Heart right ventricle (tissue), 16 donors: Measurements from ENCODE around the gene CIT. TPM values are rescaled to one million over a fixed set of nuclear protein-coding genes. Genes with fewer than 3 reads are reported as not detected.
A peak's percentile ranks its signal among the peaks of the same experiment; 100 is the strongest.

Source experiments
- ATAC-seq, 8 donors: fragments of 200-7000 bp; cut with Tn5 transposase; one replicate each; pipeline ENCODE4 v1.9.1; 2020; ENCODE audit warnings: mild to moderate bottlenecking in 8 of 8, moderate library complexity in 8 of 8, moderate number of reproducible peaks in 1 of 8
- DNase-seq, 2 donors: peaks; one replicate each; pipeline ENCODE4 v3.0.0-alpha.2; 2020
- H3K27ac ChIP-seq, 10 donors: fragments of 200-600 bp; sonication (generic) in 2 of 10; one replicate each; pipeline versions ENCODE4 v1.5.0 to v1.8.0; 2020 to 2022; ENCODE audit warnings: mild to moderate bottlenecking in 3 of 10
- H3K27me3 ChIP-seq, 7 donors: fragments of 200-600 bp; one replicate each; pipeline ENCODE4 v1.8.0; 2021 to 2022; ENCODE audit warnings: mild to moderate bottlenecking in 2 of 7
- H3K36me3 ChIP-seq, 9 donors: fragments of 200-600 bp; sonication (generic) in 1 of 9; one replicate each; pipeline versions ENCODE4 v1.5.0 to v1.8.0; 2020 to 2022; ENCODE audit warnings: mild to moderate bottlenecking in 2 of 9
- H3K4me1 ChIP-seq, 9 donors: fragments of 200-600 bp; sonication (generic) in 1 of 9; one replicate each; pipeline versions ENCODE4 v1.5.0 to v1.8.0; 2020 to 2022; ENCODE audit warnings: mild to moderate bottlenecking in 4 of 9
- H3K4me3 ChIP-seq, 10 donors: fragments of 200-600 bp; sonication (generic) in 2 of 10; one replicate each; pipeline versions ENCODE4 v1.5.0 to v1.8.0; 2020 to 2022; ENCODE audit warnings: mild to moderate bottlenecking in 7 of 10, moderate library complexity in 2 of 10
- H3K9me3 ChIP-seq, 11 donors: fragments of 200-600 bp in 10 of 11; sonication (generic) in 2 of 11; one replicate each; pipeline versions ENCODE4 v1.5.0 to v1.8.0; 2013 to 2022; ENCODE audit warnings: mild to moderate bottlenecking in 2 of 11, control low read depth in 1 of 11, moderate library complexity in 1 of 11
- WGBS, 2 donors: extraction: QIAGEN DNeasy Blood & Tissue Kit; methylation state at CpG; one replicate each; pipeline ENCODE4 v1.1.7; 2013; ENCODE audit warnings: inconsistent platforms in 1 of 2; 5-methylcytosine and 5-hydroxymethylcytosine counted together
- intact Hi-C, 10 donors: fragments of 100-400 bp; cut with DNase I; formaldehyde crosslinking; loops; one replicate each; pipeline versions ENCODE4 v1.11.1 to v1.14.2; 2022
- polyA plus RNA-seq, 2 donors: library from polyadenylated mRNA; stranded (reverse); fragments of 200-250 nt; gene quantifications; one replicate each; pipeline ENCODE4 v1.2.3, GENCODE V29; 2013
- total RNA-seq, 10 donors: library from RNA; stranded (reverse); fragmentation: NEBNext Ultra II Directional in 3 of 10; extraction: Animal tissue kit (Norgen Biotek cat#: 25700) in 3 of 10; gene quantifications; one replicate each; pipeline versions ENCODE4 v1.2.1 to v1.2.4, GENCODE V29; 2021 to 2023
- TF ChIP-seq, protein P1 (sequence below), 9 donors: fragments of 200-600 bp; sonication (generic) in 2 of 9; IDR thresholded peaks; one replicate each; pipeline versions ENCODE4 v1.5.0 to v1.8.0; 2021 to 2022; ENCODE audit warnings: antibody characterized with exemption in 9 of 9, mild to moderate bottlenecking in 5 of 9, moderate library complexity in 1 of 9
- donor health status: Arrhythmogenic right ventricular cardiomyopathy.
- donor health status: ischemic (EF 13 %, LVEDD 7.1; RV severe dilation, severe dysfunction).
- donor health status: healthy with polysubstance abuse.
- donor health status: DM: no; HTN: yes; CAD: no.
- donor health status: DM: no; HTN: no; CAD: no.
- donor health status: ischemic (EF 25% LVEDD 6.9; RV normal size, moderate dysfunction).
- donor health status: ischemic (EF 25% LVEDD 5.7; RV mildly dilated, moderate dysfunction).
- donor health status: healthy.
- donor health status: DM: yes; HTN: yes; CAD: no.
- donor health status: Ischemic cardiomyopathy.
- donor health status: ischemic (EF 35%, LVEDD 5.7; RV mildly dilated, moderate dysfunction).
- donor health status: nonischemic (EF 11% LVEDD 7.7; RV severe dilation, severe dysfunction).
- donor health status: DM: yes; HTN: yes; CAD: no.
- donor health status: PGD.
- donor health status: ischemic (EF 29% LVEDD 5.4; RV normal size, mild dysfunction).
- donor health status: nonischemic (EF 23%, LVEDD 6.1; RV moderate dilation, normal function).

CIT gene
- total and polyA plus RNA-seq, 12 donors = 0.20 to 7.0 (median 0.92) TPM

DNA sequence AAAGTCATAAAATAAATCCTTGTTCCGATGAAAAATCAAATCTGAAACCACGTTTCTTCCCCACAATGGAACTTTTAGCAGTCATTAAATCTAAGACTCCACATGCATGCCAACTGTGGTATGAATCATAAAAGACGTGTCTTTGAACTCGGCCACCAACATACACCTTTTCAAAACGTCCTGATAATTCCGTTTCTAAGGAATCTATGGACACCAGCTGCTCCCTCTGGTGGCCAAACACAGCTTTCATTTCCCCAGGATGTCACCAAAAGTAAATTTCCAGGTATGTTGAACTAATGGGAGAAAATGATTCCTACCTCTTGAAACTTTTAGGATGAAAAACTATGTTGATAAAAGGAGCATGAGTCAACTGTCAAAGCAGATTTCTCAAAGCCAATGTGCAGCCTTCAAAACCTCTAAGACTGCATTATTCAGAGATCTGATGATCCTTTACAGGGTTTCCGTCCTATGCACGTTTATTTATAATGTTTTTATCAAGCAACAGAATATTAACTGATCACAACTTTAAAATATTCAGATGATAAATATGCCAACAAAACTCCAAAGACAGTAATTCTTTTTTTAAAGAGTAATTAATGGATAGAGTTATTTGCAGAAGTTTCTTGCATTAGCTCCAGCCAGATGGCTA, 96.2 kb downstream of the CIT start:
- Histone ChIP-seq H3K27ac (no peak overlapping the region), H3K4me1 (peaks cover 0 to 3% (median 0%) of the 10 kb centered on the region in 9 donors), H3K9me3 (peaks cover 0 to 12% (median 0%) of the 10 kb centered on the region in 11 donors), H3K36me3 (peaks cover 0 to 35% (median 0%) of the 10 kb centered on the region in 9 donors), H3K4me3 (no peak overlapping the region), H3K27me3 (no peaks in the 10 kb centered on the region)
- 42 to 44% methylated on average over 8 of the region's 8 CpGs for WGBS, 2 donors
- intact Hi-C loops = loop anchor here in 7 of 10 donors (2.0 to 10.0 kb wide), 3 partner anchors 114 to 122 kb away; partner anchors contain the start of gene PRKAB1 (in 5 of the 7)
- TF ChIP-seq, protein P1, sequence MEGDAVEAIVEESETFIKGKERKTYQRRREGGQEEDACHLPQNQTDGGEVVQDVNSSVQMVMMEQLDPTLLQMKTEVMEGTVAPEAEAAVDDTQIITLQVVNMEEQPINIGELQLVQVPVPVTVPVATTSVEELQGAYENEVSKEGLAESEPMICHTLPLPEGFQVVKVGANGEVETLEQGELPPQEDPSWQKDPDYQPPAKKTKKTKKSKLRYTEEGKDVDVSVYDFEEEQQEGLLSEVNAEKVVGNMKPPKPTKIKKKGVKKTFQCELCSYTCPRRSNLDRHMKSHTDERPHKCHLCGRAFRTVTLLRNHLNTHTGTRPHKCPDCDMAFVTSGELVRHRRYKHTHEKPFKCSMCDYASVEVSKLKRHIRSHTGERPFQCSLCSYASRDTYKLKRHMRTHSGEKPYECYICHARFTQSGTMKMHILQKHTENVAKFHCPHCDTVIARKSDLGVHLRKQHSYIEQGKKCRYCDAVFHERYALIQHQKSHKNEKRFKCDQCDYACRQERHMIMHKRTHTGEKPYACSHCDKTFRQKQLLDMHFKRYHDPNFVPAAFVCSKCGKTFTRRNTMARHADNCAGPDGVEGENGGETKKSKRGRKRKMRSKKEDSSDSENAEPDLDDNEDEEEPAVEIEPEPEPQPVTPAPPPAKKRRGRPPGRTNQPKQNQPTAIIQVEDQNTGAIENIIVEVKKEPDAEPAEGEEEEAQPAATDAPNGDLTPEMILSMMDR (IDR thresholded peaks at IDR 0.05) = peak; percentile 68 to 88 (median 82)
- no peak for ATAC-seq
- peak in 1 of 2 donors; percentile 30 for DNase-seq

DNA sequence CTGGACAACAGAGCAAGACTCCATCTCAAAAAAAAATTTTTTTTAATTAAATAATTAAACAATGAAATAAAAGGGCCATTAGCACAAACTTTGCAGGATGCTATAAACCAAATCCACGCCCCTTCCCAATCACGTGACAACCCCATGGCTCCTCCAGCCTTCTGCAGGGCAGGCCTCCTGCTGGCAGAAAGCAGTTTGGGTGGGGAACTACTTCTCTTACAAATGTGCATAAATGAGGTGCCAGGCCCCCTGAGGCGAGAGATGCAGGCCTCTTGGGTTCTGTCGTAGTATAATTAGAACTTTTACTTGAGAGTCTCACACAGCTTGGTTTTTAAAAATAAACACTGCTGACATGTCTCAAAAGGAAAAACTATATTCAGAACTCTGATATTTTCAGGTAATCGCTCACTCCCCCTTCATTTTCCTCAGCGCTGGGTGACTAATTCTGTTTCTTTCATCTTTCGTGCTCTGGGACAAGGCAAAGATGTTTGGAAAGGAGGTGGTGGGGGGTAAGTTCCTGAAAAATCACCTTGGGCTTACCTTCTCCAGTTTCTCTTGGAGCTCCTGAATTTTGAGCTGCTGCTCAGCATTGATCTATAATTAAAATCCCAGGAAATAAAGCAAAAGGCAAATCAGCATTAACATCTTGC, 101.7 kb downstream of the CIT start:
- 93 to 95% methylated on average over 7 of the region's 7 CpGs for WGBS, 2 donors
- peaks cover 0 to 44% (median 0%) of the 10 kb centered on the region in 9 donors for H3K36me3 ChIP-seq
- H3K4me1 ChIP-seq = no peaks in the 10 kb centered on the region
- DNase-seq = no peak
- ATAC-seq = no peak
- no peaks in the 10 kb centered on the region for H3K9me3 ChIP-seq
- TF ChIP-seq, protein P1 (IDR thresholded peaks at IDR 0.05) = no peak
- intact Hi-C loops = loop anchor here in 1 of 10 donors (10.0 kb wide), 1 partner anchor 111 kb away; the partner anchor contains the start of gene PRKAB1
- H3K27me3 ChIP-seq = no peaks in the 10 kb centered on the region
- no peak overlapping the region for H3K27ac ChIP-seq
- no peak overlapping the region for H3K4me3 ChIP-seq

DNA sequence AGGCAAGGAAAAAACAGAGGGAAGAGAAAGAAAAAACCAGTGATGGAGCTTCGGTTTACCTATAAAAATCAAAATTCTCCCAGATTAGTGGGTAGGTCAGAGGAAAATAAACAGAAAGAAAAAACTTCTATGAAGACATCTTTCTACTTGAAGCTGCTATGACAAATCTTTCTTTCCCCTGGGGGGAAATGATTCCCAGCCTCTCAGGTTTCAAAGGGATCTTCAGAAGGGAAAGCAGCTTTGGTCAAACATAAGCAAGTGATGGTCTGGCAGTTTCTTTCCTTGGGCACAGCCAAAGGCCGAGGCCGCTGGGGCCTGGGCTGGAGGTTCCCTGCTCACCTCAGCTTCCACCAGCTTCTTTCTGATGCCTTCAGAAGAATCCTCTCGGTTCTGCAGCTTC, 104.7 kb downstream of the CIT start:
- Histone ChIP-seq H3K4me1 (no peaks in the 10 kb centered on the region), H3K4me3 (no peak overlapping the region), H3K27me3 (no peaks in the 10 kb centered on the region), H3K36me3 (peaks cover 0 to 57% (median 0%) of the 10 kb centered on the region in 9 donors), H3K27ac (no peak overlapping the region), H3K9me3 (no peaks in the 10 kb centered on the region)
- DNase-seq (no peak), ATAC-seq (no peak)
- TF ChIP-seq, protein P1 (IDR thresholded peaks at IDR 0.05) = no peak
- WGBS, 2 donors = 95% methylated on average over 4 of the region's 4 CpGs
- intact Hi-C loops = loop anchor here in 1 of 10 donors (10.0 kb wide), 1 partner anchor 108 kb away; the partner anchor contains the start of gene PRKAB1

DNA sequence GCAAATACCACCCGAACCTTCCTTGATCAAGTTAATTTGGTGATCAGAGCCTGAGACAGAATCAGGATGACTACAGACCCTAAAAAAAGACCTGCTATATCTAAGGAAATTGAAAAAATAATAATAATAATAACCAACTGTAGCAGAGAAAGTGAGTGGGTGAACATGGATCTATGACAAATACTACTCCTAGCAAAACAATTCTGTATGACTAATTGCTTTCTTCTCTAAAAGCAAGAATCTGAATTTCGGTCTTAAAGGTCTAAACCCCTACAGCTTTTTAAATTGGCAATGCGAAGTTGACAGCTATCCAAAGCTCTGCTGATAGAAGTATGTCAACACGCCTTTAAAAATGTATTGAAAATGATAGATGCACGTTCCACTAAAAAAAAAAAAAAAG, 107.0 kb downstream of the CIT start:
- Histone ChIP-seq H3K27me3 (no peaks in the 10 kb centered on the region), H3K4me3 (no peak overlapping the region), H3K9me3 (no peaks in the 10 kb centered on the region), H3K27ac (no peak overlapping the region), H3K36me3 (peaks cover 0 to 55% (median 0%) of the 10 kb centered on the region in 9 donors), H3K4me1 (no peaks in the 10 kb centered on the region)
- 92 to 93% methylated on average over 5 of the region's 5 CpGs for WGBS, 2 donors
- no peak for ATAC-seq
- intact Hi-C loops = loop anchor here in 1 of 10 donors (10.0 kb wide), 1 partner anchor 105 kb away; the partner anchor contains the start of gene PRKAB1
- no peak for DNase-seq
- TF ChIP-seq, protein P1 (IDR thresholded peaks at IDR 0.05) = no peak
